ENCODE measurements around the gene LCN6.

The LCN6 gene

DNA sequence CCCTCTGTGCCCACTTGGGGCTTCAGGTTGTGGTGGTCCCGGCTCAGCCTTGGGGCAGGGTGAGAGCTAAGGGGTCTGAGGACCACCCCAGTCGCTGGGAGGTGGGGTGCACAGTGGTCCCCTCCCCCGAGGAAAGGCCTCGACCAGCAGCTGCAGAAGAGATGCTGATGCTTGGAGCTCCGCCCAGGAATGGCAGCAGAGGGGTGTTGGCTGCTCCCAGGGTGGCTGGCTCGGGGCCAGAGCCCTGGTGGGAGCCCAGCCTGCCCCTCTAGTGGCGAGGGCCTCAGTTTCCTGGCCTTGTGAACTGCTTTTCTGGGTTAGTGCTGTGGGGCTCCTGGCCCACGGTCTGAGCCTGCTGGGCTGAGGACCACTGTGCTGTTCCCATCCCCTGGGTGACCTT lies 34.8 kb downstream of the LCN6 start:
- TF ChIP-seq, protein P1, sequence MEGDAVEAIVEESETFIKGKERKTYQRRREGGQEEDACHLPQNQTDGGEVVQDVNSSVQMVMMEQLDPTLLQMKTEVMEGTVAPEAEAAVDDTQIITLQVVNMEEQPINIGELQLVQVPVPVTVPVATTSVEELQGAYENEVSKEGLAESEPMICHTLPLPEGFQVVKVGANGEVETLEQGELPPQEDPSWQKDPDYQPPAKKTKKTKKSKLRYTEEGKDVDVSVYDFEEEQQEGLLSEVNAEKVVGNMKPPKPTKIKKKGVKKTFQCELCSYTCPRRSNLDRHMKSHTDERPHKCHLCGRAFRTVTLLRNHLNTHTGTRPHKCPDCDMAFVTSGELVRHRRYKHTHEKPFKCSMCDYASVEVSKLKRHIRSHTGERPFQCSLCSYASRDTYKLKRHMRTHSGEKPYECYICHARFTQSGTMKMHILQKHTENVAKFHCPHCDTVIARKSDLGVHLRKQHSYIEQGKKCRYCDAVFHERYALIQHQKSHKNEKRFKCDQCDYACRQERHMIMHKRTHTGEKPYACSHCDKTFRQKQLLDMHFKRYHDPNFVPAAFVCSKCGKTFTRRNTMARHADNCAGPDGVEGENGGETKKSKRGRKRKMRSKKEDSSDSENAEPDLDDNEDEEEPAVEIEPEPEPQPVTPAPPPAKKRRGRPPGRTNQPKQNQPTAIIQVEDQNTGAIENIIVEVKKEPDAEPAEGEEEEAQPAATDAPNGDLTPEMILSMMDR (conservative IDR thresholded peaks at IDR 0.05) = no peak
- H3K27ac ChIP-seq = peak overlapping the region; percentile 91

DNA sequence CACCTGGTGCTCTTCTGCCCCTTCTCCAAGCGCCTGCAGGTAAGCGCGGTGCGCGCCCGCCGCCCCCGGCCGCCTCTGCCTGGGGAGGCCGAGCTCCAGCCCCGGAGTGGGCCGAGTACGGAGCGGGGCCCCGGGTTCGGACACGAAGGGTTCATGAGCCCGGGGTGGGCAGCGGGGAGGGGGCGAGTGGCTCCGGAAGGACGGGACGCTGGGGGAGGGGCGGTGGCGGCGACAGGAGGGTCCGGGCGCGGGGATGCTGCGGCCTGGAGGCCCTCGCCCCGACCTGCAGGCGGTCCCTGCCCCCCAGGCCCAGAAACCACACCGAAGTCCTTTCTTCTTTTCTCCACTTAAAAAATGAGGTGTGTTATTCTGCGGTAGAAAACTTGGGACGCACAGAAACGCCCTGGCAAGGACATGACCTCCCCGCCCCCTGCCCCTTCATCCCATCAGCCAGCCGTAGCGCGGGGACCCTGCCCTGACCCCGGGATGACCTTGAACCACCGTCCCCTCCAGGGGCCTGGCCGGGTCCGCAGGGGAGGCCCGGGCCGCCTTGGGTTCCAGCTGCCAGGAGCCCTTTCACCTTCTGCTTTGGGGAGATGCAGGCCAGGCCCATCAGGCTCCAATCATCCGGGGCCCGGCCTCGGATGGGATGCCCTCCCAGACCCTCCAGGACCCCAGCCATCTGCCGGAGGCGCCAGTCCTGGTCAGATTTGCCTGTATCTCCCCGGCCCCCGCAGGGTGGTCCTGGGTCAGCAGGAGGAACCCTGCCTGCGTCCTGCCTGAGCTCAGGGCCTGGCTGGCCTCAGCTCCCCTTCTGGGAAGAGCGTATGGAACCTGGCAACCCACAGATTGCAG lies 35.4 kb downstream of the LCN6 start:
- TF ChIP-seq, protein P1 (conservative IDR thresholded peaks at IDR 0.05) = no peak
- peak overlapping the region; percentile 91 for H3K27ac ChIP-seq

DNA sequence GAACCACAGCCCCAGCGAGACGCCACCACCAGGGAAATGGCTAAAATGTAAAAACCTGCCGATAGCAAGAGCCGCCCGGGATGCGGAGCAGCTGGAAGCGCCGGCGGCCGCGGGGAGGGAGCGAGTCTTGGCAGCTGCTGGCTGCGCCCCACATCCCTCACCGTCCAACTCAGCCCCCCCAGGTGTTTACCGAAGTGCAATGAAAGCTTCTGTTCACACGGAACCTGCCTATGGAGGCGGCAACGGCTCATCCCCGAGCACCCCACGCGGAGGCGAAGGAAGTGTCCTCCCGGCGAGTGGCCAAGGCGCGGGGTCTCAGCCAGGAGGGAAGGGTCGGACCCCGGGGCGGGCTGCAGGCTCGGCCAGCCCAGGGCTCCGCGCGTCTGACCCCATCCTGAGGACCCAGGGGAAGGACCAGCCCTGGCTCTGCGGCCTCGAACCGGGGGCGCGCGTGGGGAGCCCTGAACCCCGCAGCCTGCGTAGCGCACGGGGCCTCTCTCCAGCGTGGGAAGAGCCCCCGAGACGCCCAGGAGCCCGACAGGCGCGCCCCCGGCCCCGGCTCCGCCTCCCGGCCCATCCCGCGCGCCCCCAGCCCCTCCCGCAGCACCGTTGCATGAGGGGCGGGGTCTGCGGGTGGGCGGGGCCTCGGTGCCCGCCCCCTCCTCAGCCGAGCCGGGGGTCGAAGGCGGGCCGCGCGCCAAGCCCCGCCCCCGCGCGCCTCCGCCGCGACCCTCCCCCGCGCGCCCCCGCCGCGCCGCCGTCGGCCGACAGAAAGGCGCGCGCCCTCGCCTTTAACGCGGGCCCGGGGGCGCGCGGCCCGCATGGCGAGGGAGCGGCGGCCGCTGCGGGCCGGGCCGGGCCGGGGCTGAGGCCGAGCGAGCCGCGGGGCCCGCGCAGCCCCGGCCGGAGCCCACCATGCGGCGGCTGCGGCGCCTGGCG lies 36.3 kb downstream of the LCN6 start, which contains the start of gene DIPK1B:
Gene DIPK1B (plus strand): TSS at position 822 of the 939 bp plus-strand sequence. CDS start 94 bp downstream, at position 916.
- H3K27ac ChIP-seq = peak within 1 kb of the TSS; percentile 91

DNA sequence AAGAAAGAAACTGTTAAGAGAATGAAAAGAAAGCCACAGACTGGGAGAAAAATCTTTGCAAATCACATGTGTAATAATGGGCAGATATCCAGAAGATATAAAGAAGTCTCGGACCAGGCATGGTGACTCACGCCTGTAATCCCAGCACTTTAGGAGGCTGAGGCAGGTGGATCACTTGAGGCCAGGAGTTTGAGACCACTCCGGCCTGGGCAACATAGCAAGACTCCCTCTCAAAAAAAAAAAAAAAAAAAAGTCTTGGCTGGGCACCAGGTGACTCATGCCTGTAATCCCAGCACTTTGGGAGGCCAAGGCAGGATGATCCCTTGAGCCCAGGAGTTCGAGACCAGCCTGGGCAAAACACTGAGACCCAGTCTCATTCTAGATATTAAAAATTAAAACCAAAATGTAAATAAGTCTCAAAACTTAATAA lies 37.1 kb downstream of the LCN6 start:
- peak overlapping the region; percentile 91; the same call in 1 of the 2 replicates for H3K27ac ChIP-seq

More for the DNA sequence above, 36.3 kb downstream of the LCN6 start, which contains the start of gene DIPK1B:
- TF ChIP-seq, protein P1 (conservative IDR thresholded peaks at IDR 0.05) = no peak

DNA sequence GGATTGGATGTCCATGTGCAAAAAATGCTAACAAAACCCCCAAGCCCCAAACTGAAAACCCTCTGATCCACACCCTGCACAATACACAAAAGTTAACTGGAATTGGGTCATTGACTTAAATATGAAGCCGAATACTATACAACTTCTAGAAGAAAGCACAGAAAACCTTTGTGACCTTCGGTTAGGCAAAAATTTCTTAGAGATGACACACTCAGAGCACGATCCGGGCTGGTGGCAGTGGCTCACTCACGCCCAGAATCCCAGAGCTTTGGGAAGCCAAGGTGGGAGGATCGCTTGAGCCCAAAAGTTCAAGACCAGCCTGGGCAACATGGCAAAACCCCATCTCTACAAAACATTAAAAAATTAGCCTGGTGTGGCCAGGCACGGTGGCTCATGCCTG lies 37.8 kb downstream of the LCN6 start:
- TF ChIP-seq, protein P1 (conservative IDR thresholded peaks at IDR 0.05) = no peak
- no peak overlapping the region for H3K27ac ChIP-seq

DNA sequence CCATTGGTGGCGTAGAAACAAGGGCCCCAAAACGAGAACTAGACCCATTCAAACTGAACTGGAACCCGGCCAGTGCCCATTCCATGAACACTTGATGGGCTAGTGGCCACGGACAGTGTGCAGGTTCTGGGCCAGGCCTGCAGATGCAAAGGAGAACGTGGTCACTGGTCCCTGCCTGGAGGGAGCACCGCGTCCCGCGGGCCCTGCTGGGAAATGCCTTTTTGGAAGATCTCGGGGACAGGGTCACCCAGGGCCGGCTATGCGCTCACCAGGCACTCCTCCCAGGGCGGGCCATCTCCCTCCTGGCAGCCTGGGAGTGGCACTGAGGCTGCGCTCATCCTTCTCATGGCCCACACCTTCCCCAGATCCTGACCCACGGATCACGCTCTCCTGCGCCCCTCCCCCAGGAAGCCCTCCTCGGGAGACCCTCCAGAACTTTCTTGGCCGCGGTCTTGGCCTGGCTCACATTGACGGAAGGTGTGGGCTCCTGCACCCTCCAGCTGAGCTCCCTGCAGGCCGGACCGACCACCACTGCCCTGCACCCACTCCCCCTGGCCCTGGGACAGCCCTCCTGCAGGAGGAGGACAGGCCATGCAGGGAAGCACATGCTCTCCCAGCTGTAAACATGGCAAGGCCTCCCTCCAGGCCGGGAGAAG lies 38.7 kb downstream of the LCN6 start:
- TF ChIP-seq, protein P1 (conservative IDR thresholded peaks at IDR 0.05) = no peak
- H3K27ac ChIP-seq = no peak overlapping the region

DNA sequence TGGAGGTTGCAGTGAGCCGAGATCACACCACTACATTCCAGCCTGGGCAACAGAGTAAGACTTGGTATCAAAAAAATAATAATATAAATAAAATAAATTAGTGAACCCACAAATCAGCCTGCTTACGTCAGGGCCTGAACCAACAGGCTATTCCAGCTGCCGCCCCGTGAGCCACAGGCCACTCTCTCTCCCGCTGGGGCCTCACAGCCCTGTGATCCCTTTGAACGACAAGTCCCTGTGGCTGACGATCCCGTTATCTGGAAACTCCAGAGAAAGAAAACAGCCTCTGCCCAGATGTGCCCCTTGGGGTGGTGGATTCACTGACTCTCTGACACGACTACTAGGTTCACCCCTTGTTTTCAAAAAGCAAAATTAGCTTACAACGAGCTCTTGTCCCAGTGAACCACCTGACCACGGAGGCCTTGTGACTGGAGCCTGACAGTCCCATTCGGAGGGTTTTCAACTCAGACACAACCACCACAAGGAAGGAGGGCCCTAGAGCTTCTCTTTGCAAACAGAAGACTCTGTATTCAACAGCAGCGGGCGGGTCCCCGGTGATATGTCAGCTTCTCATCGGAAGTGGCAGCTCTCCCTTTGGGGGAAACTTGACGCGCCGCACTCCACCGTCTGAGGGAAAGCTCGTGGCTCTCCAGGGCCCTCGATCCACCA lies 40.3 kb downstream of the LCN6 start:
- TF ChIP-seq, protein P1 (conservative IDR thresholded peaks at IDR 0.05) = no peak
- no peak overlapping the region for H3K27ac ChIP-seq

All from VCaP (cell line).